Stimulated activated CD8-positive, alpha-beta memory T cell treated with anti-CD3 and anti-CD28 coated beads, Interleukin-12 subunit alpha, Interleukin-12 subunit beta, amount 100 ng/mL, for 4 hours (primary cell): Measurements from ENCODE around the gene GHR.

Experiments used
- DNase-seq: peaks from one replicate; pipeline ENCODE4 v3.0.0-alpha.2; 2020; ENCODE audit warnings: low read depth

GHR gene

DNA sequence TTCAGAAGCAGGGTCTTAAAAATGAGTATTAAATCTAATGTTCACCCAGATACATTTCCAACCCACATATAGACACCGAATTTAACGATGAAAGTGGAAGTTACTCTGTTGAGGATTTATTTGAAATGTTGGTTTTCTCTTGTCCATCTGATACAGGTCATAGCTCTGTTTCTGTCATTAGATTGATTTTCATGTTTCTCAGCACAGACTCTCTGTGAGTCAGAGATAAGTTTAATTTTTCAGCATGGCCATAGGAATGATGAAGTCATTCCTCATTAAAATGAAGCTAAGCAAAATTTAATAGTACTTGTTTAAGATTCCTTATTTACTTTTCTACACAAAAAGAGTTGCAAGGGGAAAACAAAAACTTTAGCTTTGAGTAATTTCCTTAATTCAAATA is 38.8 kb downstream of the GHR start:
- no peak for DNase-seq

DNA sequence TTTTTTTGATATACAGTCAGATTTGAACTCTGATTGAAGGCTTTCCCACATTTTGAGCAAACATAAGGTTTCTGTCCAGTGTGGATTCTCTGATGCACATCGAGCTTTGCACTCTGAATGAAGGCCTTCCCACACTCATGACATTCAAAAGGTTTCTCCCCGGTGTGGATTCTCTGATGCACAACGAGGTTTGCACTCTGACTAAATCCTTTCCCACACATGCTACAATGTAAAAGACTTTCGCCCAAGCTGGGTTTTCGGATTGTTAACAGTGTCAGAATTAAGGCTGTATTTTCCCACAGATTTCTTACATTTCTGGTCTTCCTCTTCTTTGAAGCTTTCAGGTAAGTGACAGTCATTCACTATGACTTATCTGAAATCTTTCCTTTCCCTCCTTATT is 44.3 kb downstream of the GHR start:
- DNase-seq: no peak

DNA sequence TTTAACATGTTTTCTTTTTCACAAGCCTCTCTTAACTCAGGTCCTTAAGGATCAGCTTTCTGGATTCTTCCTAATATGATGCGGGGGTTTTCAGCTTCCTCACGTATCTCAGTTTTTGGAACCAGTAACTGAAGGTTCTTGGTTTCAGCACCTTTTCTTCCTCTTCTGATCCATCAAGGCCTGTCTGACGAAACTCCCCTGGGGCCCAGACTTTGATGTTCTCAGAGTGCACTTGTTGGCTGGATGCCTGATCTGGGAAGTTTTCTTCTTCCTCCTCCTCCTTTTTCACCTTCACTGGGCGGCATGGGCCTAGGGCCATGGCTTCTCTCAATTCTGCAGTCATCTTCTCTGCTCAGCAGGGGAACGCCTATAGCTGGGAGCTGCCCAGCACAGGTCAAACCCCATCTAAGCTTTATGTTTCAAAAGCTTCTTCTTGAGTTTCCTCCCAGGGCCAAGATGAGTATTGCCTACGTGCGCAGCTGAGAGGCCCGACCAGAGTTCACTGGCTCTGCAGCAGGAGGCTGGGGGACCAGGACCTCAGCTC is 44.8 kb downstream of the GHR start:
- DNase-seq: no peak

DNA sequence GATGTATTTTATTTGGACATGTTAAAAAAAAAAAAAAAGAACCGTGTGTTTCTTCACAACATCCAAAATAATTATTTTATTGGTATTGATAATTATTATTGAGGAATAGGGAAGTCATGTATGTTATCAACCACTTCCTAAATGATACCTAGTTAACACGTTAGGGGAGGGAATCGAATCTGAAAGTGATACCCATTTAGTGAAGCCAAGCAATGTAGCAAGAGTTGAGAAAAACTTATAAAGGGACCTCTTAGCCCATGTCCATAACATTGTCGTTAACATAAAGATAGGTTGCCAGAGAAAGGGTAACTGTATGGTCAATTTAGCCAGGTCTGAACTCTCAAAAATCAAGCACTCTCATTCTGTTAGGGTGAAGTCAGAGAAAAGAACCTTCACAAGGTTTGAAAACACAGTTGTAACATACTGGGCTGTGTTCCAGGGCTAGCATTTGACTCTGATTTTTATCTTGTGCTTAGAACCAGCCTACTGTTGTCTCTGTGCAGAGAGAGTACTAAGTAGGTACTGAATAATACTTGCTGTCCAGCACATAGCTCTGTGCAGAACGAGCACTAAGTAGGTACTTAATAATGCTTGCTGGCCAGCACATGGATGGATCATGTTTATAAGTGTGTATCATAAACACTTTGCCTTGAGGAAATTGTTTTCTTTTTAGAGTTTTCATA is 60.4 kb downstream of the GHR start:
- DNase-seq: no peak

DNA sequence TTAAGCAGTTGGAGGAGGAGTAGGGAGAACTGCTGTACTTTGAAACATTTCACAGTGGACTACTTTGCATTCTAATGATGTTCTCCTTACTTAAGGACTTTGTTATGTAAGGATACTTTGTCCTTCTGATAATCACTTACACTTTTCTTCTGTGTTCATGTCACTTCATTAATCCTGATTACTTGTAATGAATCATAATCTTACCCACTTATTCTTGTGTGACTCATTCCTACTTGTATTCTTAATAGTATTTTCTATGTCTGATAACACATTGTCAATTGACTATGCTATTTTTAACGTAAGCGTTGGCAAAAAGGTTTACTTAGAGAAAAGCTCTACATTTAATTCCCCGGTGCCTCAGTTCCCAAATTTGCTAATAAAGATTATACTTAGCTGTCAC is 63.8 kb downstream of the GHR start:
- no peak for DNase-seq

DNA sequence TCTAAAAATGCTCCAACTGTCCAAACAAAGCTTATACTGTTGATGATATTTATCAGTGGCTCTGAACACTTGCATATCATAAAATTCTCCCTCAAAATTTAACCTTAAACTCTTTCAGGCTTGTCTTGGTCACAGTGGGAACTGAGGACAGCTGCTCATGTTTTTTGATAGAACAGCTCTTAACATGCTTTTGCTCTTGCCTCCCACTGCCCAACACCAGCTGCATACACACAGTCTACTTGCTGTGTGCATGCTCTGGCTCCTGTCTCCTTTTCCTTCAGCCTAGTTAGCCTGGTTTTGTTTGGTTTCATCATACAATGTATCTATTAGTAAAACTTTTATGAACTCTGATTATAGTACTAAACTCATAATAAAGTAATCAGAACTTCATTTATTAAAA is 64.6 kb downstream of the GHR start:
- no peak for DNase-seq

DNA sequence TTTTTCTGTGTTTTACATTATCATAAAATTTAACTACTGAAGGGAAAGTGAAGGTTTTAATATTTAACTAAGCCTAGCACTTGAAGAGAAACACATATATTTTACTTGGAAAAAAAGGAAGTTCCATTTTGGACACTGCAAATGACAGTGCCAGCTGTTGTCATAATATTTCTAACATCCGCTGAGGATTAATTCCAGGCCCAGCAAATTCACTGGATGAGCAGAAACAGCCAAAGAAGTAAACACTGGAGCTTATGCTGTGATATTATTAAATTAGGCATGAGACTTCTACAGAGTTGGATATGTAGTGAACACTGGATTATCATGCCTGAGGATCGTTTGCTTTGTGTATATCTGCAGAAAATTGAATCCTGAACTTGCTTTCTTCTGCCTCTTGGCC is 67.6 kb downstream of the GHR start:
- no peak for DNase-seq

DNA sequence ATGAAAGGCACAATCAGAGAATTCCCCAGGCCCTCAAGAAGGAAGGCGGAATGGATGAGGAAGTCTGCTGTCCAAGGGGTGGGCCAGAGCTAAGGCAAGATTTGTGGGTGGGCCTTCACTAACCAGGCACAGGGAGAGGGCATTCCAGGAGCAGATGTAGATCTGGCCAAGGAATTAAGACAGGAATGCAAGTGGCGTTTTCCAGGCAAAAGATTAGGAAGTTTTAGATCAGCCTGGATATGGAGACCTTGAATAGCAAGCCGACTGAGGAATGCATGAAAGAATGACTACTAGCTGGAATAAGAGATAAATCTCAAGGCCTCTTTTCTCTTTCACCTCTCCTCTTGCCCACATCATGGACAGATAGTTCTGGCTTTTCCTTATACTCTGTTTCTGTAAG is 68.5 kb downstream of the GHR start:
- DNase-seq: no peak

DNA sequence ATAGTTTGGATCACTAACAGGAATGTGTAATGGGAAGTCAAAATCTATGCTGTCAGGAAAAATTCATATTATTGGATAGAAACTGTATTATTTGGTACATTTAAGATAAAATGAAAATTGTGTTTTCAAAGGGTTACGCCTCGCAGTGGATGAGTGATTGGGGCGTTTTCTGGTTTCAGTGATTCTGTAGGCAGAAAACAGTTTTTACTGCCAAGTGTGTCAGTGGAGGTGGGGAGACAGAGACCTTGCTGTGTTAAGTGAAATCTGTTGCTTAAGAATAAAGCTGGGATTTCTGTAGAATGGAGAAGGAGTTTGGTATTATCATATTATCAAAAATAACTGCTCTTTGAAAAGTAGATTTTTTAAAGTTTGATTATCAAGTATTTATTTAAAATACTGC is 69.7 kb downstream of the GHR start:
- DNase-seq: no peak

DNA sequence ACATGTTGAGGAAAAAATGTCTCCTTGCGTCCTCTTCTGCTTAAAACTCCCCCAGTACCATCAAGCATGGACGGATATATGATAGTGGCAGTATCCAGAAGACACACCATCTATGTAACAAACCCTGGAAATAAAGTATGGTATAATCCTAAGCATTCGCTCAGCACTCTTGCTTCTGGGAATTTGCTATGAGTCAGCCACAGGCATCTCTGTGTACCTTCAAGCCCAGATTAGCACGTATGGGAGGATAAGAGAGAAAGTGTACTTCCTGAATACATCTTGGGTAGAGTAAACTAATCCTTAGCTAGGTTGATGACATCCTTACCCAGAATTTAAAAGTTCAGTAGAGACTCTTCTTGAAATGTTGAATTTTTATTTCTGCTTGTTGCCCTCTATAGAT is 71.2 kb downstream of the GHR start:
- DNase-seq: no peak

DNA sequence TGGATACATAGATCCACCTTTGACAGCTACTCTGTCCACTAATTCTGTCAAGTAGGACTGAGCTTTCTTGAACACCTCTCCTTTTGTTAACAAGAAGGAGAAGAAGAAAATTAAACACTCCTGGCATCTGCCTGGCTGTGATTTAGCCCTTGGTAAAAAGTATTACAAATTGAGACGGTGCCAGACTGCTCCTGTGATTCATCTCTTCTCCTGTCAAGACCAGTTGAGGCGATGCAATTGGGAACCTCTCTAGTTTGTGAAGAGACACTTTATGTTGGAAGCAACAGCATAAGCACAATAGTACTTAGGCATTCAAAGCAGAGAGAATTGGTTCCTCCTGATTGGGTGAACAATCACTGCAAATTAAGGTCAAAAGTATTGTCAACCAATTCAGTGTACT is 72.7 kb downstream of the GHR start:
- DNase-seq: no peak

DNA sequence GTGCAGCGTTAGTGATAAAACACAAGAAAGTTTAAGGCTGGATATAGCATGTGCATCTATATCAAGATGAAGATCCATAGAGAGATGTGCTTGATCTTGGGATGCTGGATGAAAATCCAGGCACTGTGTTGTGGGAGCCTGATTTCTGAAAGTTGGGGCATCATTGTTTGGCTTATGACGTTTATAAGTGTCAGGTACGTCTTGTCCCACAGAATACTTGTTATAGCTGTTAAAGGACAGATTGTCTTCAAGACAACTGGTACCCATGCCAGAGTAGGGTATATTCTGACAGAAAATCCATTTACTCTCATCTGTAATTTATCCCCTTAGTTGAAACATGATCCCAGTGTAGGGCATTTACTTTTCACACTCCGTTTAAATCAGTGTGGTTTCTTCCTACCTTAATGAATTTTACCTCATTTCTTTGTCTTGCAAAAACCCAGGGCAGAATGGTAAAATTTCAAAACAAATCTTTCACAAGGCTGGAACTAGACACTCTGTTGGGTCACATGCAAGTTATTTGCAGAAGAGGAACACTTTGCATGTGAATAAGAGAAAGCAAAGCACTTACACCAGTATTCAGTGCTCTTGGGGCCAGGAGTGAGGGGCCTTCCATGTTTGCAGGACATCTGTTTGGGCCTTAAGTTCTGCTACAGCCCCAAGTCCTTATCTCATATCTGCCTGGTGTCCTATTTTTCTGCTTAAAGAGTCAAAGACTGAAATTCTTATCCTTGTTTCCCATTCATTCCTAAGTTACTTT is 73.3 kb downstream of the GHR start:
- DNase-seq: no peak

DNA sequence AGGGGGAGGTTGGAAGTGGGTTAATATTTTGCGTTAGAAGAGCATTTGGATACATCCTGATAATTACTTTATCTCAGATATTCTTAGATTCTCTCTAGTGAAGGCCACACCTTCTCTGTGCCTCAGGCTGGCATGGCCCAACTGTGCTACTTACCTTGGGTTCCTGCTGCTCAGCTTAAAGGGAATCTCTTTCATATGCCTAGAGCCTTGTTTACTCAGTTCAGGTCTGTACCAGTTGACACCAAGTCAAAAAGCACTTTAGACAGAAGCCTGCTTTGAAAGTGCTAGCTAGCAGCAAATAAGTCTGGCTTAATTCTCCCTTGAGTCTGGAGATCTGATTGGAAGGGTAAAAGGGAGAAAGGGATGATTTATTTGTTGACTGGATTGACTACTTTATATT is 74.8 kb downstream of the GHR start:
- DNase-seq: no peak

DNA sequence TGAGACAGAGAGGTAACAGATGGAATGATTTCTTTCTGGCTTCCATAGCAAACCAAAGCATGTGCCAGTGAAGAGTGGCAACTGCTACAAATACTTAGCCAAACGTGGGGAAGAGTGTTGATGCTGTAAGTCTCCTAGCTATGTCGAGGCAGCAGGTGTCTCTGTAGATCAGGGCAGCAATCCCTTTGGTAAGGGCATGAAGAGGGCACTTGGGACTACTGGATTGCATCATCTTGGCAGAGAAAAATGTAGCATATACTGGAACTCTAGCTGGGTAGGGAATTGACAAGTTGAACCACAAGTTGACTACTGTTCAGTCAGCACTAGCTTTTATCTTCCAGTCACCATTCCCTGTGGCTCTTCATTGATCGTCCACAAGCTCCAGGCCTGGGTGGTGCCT is 75.8 kb downstream of the GHR start:
- no peak for DNase-seq

DNA sequence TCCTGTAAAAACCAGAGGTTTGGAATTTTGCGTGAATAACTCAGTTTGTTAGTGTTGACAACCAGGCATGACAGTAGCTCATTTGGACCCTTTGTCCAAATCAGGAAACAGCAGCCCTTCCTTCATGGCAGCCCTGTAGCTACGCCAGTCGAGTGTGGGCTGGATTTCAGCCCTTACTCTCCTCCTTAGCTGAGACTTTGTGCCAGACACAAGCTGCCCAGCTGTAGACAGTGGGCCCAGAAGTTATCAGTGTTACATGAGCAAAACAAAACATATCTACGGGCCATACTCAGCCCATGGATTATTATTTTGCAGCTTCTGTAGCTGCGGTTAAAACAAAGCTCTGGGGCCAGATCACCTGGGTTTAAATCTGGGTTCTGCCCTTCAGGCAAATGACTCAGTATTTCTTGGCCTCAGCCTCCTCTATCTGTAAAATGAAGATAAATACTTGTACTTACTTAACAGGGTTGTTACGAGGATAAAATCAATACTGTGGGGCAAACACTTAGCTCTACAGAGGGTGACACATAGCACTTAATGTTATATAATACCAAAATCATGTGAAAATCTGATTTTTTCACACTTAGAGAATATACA is 76.9 kb downstream of the GHR start:
- no peak for DNase-seq

DNA sequence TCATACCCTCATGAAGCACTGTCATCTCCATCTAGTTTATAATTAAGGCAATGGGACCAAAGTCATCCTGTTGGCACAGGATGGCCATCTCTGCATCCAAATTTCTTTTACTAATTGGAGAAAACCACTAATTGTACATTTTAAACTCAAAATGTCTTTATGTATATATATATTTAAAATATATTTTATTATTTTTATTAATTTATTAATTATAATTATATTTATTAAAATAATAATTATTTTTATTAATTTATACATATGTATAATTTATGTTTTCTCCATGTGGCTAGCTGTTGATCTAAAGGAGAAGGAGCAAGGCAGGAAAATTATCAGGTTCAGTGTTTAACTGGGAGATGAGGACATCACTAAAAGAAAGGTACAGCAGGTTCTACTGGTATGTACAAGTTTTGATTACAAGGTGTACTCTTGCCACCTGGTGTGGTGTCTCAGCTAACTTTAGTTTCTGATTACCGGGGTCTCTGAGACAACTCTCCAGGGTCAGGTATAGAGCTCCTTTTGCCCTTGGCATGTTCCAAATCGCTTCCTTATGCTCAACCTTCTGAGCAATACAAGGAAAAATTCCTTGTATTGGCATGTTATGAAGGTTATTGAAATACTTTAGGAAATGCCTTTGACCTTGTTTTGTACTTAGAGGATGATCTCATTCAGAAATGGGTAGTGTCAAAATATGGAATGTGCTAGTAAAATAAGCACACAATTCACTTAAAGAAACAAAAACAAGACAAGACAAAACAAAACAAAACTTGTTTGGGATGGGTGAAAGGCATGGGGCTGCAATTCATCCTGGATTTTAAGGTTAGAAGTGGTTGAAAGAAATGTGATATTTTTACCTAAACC is 79.6 kb downstream of the GHR start:
- DNase-seq: no peak

DNA sequence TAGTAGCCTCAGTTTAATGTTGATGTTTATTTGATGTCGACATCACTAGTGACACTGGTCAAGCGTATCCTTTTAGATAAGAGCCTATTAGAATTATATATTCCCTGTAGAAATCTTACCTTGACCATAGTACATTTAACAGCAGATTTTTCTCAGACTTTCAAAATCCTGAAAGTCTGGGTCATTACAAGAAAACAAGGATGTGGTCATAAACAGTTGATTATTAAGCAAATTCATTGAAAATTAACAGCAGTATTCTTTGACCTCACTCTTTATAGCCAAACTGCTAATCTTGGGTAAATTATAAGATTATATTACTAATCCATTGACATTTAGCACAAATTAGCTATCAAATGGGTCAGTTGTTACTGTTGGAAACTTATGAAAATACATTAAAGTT is 83.4 kb downstream of the GHR start:
- no peak for DNase-seq

DNA sequence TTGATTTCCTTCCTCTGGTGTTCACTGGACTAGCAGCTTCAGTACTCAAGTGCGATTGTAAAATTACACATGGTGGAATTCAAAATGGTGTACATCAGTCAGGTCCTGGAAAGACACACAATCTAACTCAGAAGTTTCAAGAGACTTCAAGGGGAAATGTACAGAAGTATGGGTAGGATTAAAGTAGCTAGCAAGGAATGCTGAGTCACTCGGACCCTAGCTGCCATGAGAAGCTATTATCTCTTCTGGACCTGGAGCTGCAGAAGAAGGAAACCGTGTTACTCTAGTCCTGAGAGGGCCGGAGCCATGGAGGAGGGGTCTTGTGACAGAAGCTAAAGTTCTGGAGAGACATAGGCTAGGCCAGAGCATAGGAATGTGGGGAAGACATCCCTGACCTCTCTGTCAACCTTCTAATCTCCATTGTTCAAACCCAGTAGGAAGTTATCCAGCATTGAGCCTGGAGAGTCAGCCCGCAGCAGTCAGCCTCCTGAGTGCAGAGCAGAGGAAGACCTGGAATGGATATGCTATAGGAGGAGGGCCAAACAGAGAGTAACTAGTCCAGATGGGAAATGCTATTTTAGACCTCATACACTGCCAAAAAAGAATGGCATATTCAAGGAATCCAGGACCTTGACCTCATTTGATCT is 84.3 kb downstream of the GHR start:
- no peak for DNase-seq

DNA sequence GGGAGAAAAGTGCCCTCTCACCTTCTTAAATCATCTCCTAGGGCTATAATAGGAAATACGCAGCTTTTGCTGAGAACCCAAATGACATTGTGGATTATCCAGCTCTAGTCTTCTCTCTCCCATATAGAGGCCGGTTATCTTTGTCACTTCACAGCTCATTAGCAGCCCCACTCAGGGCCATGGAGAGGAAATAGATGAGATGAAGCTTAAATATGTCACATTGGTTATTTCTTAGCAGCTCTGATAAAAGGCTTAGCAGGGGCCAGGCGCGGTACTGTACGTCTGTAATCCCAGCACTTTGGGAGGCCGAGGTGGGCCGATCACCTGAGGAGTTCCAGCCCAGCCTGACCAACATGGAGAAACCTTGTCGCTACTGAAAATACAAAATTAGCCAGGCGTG is 90.0 kb downstream of the GHR start:
- DNase-seq: no peak

DNA sequence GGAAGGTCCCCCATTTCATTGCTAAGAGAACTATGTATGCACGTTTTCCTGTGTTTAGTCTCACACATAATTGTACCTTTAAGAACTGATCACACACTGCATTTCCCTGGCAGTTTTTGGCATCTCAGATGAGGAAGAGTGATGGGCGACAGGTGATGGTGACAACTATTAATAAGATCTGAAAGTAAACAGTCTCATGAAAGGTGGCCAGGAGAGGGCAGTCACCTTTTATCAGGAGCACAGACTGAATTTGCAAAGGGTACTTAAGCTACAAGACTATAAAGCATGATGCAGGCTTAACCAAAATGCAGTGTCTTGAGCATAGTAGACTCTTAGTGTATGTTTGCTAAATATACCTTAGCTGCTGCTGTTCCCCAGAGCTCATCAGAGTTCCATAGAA is 91.5 kb downstream of the GHR start:
- no peak for DNase-seq

DNA sequence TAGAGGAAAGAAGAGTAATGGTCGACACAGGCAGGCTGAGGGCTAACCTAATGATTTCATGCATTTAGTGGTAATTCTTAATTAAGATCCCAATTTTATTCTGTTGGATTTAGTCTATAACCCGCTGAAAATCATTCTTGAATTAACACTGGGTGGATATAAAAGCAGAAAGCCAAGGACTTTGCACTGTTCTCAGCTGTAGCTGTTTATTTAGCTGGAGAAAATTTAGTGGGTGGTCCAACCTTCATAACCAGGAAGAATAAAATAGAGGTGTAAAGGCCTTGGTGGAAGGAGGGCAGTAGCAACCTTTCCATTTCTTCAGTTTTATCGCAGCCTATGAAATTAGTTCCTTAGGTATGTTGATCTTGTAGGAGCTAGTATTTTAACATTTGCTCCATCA is 92.3 kb downstream of the GHR start:
- no peak for DNase-seq
